GM23338 (cell line): ENCODE data around the gene PAX6.

Experiments
- CREB1 ChIP-seq: fragments of 250-450 bp; sonication (Bioruptor Pico); IDR thresholded peaks from 2 replicates; pipeline ENCODE4 v1.5.0; 2020; ENCODE audit warnings: low read depth, mild to moderate bottlenecking, moderate library complexity
- CTCF ChIP-seq, 2 experiments: fragments of 200-600 bp in 1 of 2; sonication (generic) in 1 of 2; conservative IDR thresholded peaks; 2 replicates each; pipeline versions ENCODE4 v1.5.1 to v1.6.1; 2016 to 2017; ENCODE audit warnings: antibody characterized with exemption in 2 of 2, low read depth in 2 of 2, mild to moderate bottlenecking in 2 of 2, moderate library complexity in 1 of 2
- EZH2 ChIP-seq: fragments of 200-600 bp; sonication (generic); IDR thresholded peaks from one replicate; pipeline ENCODE4 v1.8.0; 2017; ENCODE audit warnings: antibody characterized with exemption, mild to moderate bottlenecking, low read depth; ENCODE audit not compliant: unreplicated experiment
- EZH2phosphoT487 ChIP-seq: fragments of 200-600 bp; sonication (generic); IDR thresholded peaks from one replicate; pipeline ENCODE4 v1.8.1; 2018; ENCODE audit warnings: antibody characterized with exemption; ENCODE audit not compliant: unreplicated experiment
- JUNB ChIP-seq: IDR thresholded peaks from one replicate; pipeline ENCODE4 v1.6.1; 2016; ENCODE audit warnings: antibody characterized with exemption; ENCODE audit not compliant: unreplicated experiment
- NANOG ChIP-seq: IDR thresholded peaks from 2 replicates; pipeline ENCODE4 v1.6.1; 2016; ENCODE audit warnings: antibody characterized with exemption, borderline replicate concordance
- POLR2AphosphoS5 ChIP-seq: IDR thresholded peaks from 2 replicates; pipeline ENCODE4 v1.6.1; 2016; ENCODE audit warnings: antibody characterized with exemption, low read depth
- REST ChIP-seq: IDR thresholded peaks from one replicate; pipeline ENCODE4 v1.6.1; 2018; ENCODE audit warnings: antibody characterized with exemption; ENCODE audit not compliant: unreplicated experiment
- STAT1 ChIP-seq: IDR thresholded peaks from one replicate; pipeline ENCODE4 v1.6.1; 2016; ENCODE audit warnings: antibody characterized with exemption; ENCODE audit not compliant: unreplicated experiment
- ZNF114 ChIP-seq: fragments of 250-450 bp; sonication (Bioruptor Pico); IDR thresholded peaks from 2 replicates; pipeline ENCODE4 v1.5.0; 2020; ENCODE audit warnings: mild to moderate bottlenecking, moderate library complexity
- ZNF331 ChIP-seq: fragments of 250-450 bp; sonication (Bioruptor Pico); IDR thresholded peaks from 2 replicates; pipeline ENCODE4 v1.5.0; 2020; ENCODE audit warnings: low read depth, mild to moderate bottlenecking, moderate library complexity
- ZNF462 ChIP-seq: fragments of 250-450 bp; sonication (Bioruptor Pico); IDR thresholded peaks from 2 replicates; pipeline ENCODE4 v1.5.0; 2020; ENCODE audit warnings: mild to moderate bottlenecking, moderate library complexity

- TF ChIP-seq ZNF462 (CRISPR knock-in tag): no peak
- TF ChIP-seq CTCF (conservative IDR thresholded peaks at IDR 0.05; ENCODE audit: low read depth in 2 of 2): no peak
- no peak for TF ChIP-seq ZNF331 (CRISPR knock-in tag)
- no peak for TF ChIP-seq JUNB
- no peak for TF ChIP-seq REST
- TF ChIP-seq POLR2AphosphoS5: no peak
- no peak for TF ChIP-seq ZNF114 (CRISPR knock-in tag)
- no peak for TF ChIP-seq EZH2
- no peak for TF ChIP-seq EZH2phosphoT487
- TF ChIP-seq STAT1: no peak
- no peak for TF ChIP-seq CREB1 (CRISPR knock-in tag)
- no peak for TF ChIP-seq NANOG
Observed at GRCh38 chr11:31792036-31792435, 19.1 kb downstream of the PAX6 start.
